HTR-8/SVneo (cell line): ENCODE results near the gene RWDD2A.
A peak's percentile ranks its signal among the peaks of the same experiment; 100 is the strongest.
"Not testable (repeated sequence)": the region's sequence is repeated elsewhere in the genome, so short reads cannot be mapped to it uniquely, and the experiment has no call there.

Experiments
- DNase-seq: peaks from one replicate; pipeline ENCODE4 v3.0.0; 2011; ENCODE audit warnings: low spot score, mixed read lengths; ENCODE audit not compliant: insufficient read length
- FAIRE-seq: peaks from 2 replicates; lab custom pipeline; 2011; peaks lifted over from hg19 to GRCh38; lab: Jason Lieb, UNC

Gene RWDD2A

GRCh38 chr6:83192871-83193746 lies at the start of gene RWDD2A, which contains the start of gene PGM3:
Gene RWDD2A (plus strand): TSS chr6:83193357. CDS start chr6:83194452, 1,095 bp downstream.
Gene PGM3 (minus strand): TSS chr6:83193265. CDS start chr6:83191012, 2,253 bp downstream.
- FAIRE-seq: peak; percentile 99
- peak; percentile 92 for DNase-seq

DNA sequence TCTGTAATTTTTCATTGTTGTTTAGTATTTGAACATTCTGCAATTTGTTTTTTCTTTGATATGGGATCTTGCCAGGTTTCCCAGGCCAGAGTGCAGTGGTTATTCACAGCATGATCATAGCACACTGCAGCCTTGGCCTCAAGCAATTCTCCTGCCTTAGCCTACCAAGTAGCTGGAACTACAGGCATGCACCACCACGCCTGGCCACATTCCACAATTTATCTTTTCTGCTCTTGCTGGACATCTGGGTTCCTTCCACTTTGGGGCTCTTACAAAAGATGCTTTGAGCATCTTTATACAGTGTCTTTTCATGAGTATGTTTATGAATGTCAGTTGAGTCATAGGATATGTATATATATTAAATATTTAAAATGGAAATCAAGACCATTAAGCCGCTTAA lies 42.0 kb upstream of the RWDD2A start:
- DNase-seq (no peak), FAIRE-seq (no peak)

GRCh38 chr6:83152913-83153312 lies 40.2 kb upstream of the RWDD2A start:
- DNase-seq: no peak
- no peak for FAIRE-seq

- no peak for FAIRE-seq
- no peak for DNase-seq
Measured at GRCh38 chr6:83153883-83154521, 39.2 kb upstream of the RWDD2A start.

- no peak for DNase-seq
- no peak for FAIRE-seq
Measured at GRCh38 chr6:83155794-83156193, 37.4 kb upstream of the RWDD2A start.

GRCh38 chr6:83160167-83160566 lies 33.0 kb upstream of the RWDD2A start:
- DNase-seq: no peak
- FAIRE-seq: no peak

DNA sequence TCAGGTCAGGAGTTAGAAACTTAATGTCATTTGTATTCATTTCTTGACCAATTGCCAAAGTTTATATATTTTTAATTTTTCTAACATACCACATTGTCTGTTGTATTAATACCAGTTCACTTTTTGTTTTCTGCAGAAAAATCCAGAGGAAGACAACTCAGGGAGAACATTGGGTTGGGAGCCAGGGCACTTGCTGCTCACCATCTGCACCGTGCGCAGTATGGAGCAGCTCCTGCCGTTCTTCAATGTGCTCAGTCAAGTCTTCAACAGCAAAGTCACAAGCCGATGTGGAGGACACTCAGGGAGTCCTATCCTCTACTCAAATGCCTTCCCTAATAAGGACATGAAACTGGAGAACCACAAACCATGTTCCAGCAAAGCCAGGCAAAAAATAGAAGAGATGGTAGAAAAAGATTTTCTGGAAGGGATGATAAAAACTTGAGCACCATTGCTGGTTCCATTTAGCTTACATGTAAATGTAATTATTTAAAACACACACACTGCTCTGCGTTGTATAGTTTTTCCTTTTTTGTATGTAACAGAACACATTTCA lies 25.4 kb upstream of the RWDD2A start:
- no peak for DNase-seq
- no peak for FAIRE-seq

- FAIRE-seq (no peak), DNase-seq (no peak)
Measured at GRCh38 chr6:83168556-83168955, 24.6 kb upstream of the RWDD2A start.

- DNase-seq: no peak
- FAIRE-seq: no peak
Measured at GRCh38 chr6:83169106-83169505, 24.1 kb upstream of the RWDD2A start.

GRCh38 chr6:83169511-83169910 lies 23.6 kb upstream of the RWDD2A start:
- FAIRE-seq (no peak), DNase-seq (no peak)

DNA sequence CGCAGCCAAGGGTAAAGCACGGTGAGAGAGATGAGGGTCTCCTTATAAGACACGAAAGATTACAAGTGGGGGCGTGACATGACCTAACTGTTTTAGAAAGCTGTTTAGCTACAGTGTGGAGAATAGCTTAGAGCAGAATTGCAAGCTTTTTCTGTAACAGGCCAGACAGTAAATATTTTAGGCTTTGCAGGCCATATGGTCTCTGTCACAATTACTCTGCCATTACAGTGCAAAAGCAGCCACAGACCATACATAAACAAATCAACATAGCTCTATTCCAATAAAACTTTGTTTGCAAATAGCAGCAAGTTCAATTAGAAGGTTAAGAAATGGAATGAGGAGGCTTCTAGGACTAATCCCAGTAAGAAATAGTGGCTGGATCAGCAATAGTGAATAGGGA lies 16.9 kb upstream of the RWDD2A start:
- FAIRE-seq: no peak
- DNase-seq: no peak

DNA sequence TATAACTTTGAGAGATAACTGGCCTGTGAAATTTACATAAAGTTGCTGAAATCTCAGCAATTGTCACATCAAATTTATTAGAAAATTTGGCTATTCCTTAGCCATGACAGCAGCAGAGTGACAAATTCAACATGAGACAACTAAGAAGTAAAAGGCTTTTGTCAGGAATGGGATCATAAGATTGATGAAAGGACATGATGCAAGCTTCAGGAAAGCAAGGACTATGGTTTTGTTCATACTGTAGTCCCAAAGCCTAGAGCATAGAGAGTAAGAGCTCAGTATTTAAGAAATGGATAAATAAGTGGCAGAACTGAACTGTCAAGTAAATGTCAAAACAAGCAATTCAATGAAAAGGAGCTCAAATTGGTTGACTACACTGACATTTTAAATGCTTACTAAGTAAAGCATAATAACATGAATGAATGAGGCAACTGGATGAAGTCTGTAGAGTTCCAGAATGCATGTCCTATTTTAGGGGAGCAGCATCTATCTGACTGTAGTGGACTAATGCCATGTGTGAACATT lies 12.7 kb upstream of the RWDD2A start:
- DNase-seq (no peak), FAIRE-seq (no peak)

DNA sequence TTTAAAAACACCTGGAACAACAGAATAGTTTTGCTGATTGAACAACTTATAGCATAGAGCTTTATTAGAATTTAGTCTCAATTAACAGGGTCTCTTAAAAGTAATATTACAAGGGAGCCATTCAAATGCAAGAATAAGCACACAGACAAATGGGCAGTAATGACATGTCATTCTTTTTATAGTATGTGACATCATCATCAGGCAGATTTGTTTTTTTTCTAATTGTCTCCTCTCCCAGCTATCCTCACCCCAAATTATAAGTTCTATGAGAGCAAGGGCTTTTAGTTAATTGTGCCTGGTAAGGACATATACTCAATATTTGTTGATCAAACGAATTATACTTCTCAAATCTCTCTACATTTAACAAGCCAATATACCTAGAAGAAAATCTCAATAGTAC lies 11.0 kb upstream of the RWDD2A start:
- FAIRE-seq (no peak), DNase-seq (no peak)

- DNase-seq (peak; percentile 21), FAIRE-seq (peak; percentile 23)
Measured at GRCh38 chr6:83183082-83183828, 9.9 kb upstream of the RWDD2A start.

- FAIRE-seq (no peak), DNase-seq (no peak)
Measured at GRCh38 chr6:83185096-83185495, 8.1 kb upstream of the RWDD2A start.

DNA sequence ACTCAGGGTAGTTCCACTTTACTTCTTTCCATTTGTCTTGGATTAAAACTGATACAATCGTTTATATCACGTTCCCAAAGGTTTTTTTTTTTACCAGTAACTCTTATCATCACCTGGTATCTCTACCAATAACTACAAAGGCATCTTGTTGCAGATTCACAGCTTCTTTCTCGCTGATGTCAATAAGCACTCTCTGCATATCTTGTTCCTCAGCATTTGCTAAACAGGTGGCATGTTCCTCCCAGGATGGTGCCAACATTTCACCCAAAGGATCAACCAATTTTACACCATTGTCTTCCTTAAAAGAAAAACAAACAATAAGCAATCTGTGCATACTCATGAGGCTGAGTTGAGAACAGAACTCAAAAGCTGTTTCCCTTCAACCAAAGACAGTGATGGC lies 4.7 kb upstream of the RWDD2A start:
- DNase-seq (no peak), FAIRE-seq (no peak)

DNA sequence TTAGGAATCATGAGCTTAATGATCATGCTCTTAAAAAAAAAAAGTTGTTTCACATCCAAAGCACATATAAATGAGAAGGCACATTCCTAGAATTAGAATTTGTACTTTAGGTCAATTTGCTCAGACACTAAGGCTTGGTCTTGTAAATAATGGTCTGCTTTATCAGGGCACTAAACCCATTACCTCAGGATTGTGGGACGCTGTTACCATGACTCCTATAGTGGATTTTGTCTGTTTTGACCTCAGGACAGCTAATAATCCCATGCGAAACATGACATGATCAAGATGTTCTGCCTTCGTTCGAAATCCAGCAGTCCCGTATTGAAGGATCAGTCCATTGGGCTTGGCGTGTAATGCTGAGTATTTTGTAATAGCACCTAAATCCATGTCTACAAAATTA lies 2.5 kb upstream of the RWDD2A start:
- DNase-seq: no peak
- no peak for FAIRE-seq

DNA sequence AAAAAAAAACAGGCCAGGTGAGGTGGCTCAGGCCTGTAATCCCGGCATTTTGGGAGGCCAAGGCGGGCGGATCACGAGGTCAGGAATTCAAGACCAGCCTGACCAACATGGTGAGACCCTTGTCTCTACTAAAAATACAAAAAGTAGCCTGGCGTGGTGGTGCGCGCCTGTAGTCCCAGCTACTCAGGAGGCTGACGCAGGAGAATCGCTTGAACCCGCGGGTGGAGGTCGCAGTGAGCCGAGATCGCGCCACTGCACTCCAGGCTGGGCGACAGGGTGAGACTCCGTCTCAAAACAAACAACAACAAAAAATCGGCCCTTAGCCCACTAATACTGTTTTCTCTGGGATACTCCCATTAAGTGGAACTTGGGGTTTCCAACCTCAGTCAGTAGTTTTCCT lies 1.2 kb upstream of the RWDD2A start:
- not testable (repeated sequence) for FAIRE-seq, DNase-seq

DNA sequence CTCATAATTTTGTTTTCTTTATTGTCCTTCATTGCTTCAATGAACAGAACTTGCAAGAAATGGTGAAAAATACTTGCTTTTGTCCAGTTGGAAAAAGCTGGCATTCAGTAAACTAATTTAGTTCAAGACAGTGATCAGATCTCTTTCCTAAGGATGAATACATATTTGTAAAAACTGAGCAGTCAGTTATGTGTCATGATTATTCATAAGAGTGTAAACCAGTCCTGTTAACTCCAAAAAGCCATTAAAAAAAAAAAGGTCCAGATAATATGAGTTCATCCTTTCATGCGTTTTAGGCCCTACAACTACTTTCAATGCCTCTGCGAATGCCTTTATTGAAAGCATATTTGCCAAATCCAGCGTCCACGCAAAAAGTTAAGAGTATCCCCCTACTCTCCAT lies 701 bp upstream of the RWDD2A start:
- peak; percentile 5 for DNase-seq
- FAIRE-seq: no peak
